Activated T-cell treated with anti-CD3 and anti-CD28 coated beads, Interleukin-2, amount 50 U/mL, for 4 hours (primary cell): Measurements from ENCODE around the gene FNDC3B. TPM values are rescaled to one million over a fixed set of nuclear protein-coding genes. Genes with fewer than 3 reads are reported as not detected.
"Not testable (repeated sequence)": the region's sequence is repeated elsewhere in the genome, so short reads cannot be mapped to it uniquely, and the experiment has no call there.

ENCODE experiments used
- ATAC-seq, 2 donors: fragments of 200-7000 bp; cut with Tn5 transposase; one replicate each; pipeline ENCODE4 v1.10.0; 2021
- DNase-seq: peaks from one replicate; pipeline ENCODE4 v3.0.0-alpha.2; 2020
- H3K27me3 Mint-ChIP-seq: one replicate; pipeline ENCODE4 v1.8.0; 2021; ENCODE audit warnings: low read depth, mixed read lengths
- H3K36me3 Mint-ChIP-seq: one replicate; pipeline ENCODE4 v1.8.0; 2022; ENCODE audit warnings: mixed read lengths; ENCODE audit not compliant: insufficient read depth
- H3K4me1 Mint-ChIP-seq: one replicate; pipeline ENCODE4 v1.8.0; 2021; ENCODE audit warnings: low read depth, mixed read lengths
- H3K4me3 Mint-ChIP-seq: one replicate; pipeline ENCODE4 v1.8.0; 2021; ENCODE audit warnings: mild to moderate bottlenecking, moderate library complexity, mixed read lengths
- H3K9me3 Mint-ChIP-seq: one replicate; pipeline ENCODE4 v1.8.0; 2021; ENCODE audit warnings: mixed read lengths
- total RNA-seq, 3 donors: library from RNA; stranded (reverse); gene quantifications; one replicate each; pipeline ENCODE4 v1.2.1, GENCODE V29; 2021

Gene FNDC3B
- total RNA-seq, 3 donors from 2014 or later, result 20.3 to 23.9 (median 21.2) TPM

DNA sequence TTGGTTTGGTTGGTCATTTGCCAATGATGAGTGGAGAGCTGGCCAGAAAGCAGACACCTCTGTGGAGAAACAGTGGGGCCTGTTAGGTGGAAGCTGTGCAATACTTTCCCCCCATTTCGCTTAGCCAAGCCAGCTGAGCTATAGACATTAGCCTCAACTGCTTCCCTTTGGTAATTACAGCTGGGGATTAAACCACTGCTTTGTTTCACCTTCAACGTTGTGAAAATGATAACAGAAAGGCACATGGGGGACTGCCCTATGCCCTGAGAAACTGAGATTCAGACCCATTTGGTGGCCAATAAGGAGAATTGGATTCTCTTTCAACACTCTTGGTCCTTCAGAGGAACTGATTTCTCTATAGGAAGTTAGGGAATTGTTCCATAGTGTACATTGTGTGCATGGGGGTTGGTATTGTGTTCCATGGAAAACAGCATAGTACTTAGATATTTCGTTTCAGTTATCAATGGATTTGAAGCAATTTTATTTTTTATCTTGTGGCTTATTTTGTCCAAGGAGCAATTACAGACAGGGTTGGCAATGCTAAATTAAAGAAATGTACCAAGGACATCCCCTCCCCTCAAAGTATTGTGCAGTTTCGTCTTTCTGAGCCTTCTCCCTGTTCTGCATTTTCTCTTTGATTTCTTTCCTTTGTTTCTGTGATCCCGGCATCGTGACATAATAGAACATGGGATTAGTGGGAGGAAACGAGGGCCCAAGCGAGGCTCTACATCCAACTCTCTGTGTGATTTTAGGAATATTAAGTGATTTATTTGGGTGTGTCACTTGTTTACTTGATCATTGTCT is 194.3 kb downstream of the FNDC3B start:
- Mint-ChIP-seq H3K4me1 (no peaks in the 10 kb centered on the region), H3K4me3 (no peak overlapping the region)

DNA sequence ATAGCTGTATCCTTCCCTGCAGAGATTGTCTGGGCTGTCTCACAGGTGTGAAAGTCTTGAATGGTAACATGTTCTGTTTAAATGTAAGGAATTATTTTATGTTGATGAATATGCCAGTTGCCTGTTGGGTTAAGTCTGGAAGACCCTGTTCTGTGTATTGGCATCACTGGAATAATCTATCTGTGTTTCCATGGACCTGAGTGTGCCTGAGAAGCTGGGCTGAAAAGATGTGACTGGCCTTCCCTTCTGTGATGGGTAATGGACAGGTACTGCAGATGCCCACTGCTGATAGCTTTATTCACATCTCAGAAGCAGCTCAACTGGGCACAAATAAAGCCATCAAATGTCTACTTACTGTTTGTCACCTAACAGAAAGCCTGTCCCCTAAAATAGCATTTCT is 196.3 kb downstream of the FNDC3B start:
- Mint-ChIP-seq H3K36me3 (peaks cover 24% of the 10 kb centered on the region), H3K27me3 (no peaks in the 10 kb centered on the region), H3K4me3 (no peak overlapping the region)

More for the DNA sequence above, 194.3 kb downstream of the FNDC3B start:
- Mint-ChIP-seq H3K9me3 (no peaks in the 10 kb centered on the region), H3K27me3 (no peaks in the 10 kb centered on the region), H3K36me3 (peaks cover 33% of the 10 kb centered on the region)
- ATAC-seq (no peak), DNase-seq (no peak)

DNA sequence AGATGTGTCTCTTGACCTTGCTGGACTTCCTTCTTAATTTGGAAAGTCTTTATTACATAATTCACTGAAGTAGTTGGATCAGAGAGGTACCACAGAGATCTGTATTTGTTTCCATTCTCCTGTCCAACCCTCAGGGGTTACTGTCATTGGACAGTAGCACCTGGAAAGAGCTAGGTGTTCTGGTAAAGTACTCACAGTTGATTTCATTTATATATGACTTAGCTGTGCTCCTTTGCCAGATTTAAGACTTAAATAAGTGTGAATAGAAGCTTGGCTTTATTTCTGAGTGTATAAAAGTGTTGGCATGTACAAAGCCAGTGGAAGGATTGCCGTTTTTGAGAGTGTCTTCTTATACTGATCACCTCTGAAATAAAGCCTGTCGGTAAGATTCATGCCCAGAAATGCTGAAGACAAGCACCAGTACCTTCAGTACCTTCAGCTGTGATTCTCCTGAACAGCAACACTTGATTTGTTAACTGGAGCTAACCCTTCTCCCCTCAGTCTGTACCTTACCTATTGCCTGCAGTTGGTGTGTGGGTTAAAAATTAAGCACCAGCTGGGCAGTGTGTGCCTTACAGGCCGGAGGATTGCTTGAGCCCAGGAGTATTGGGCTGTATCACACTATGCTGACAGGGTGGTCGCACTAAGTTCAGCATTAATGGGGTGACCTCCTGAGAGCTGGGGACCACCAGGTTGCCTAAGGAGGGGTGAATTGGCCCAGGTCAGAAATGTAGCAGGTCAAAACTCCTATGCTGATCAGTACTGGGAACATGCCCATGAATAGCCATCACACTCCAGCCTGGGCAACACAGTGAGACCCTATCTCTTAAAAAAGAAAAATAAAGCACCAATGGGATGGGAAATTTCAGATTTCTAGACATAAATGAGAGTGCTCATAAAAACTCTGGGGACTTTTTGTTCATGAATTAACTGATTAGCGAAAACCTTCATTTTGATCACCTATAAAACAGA is 197.7 kb downstream of the FNDC3B start:
- ATAC-seq (no peak), DNase-seq (no peak)
- Mint-ChIP-seq H3K4me3 (no peak overlapping the region), H3K27me3 (no peaks in the 10 kb centered on the region), H3K9me3 (peaks cover 12% of the 10 kb centered on the region), H3K36me3 (peaks cover 29% of the 10 kb centered on the region), H3K4me1 (peaks cover 6% of the 10 kb centered on the region)

More for the DNA sequence above, 196.3 kb downstream of the FNDC3B start:
- H3K9me3 Mint-ChIP-seq, result peaks cover 1% of the 10 kb centered on the region
- ATAC-seq, result no peak
- peaks cover 5% of the 10 kb centered on the region for H3K4me1 Mint-ChIP-seq
- DNase-seq, result no peak

DNA sequence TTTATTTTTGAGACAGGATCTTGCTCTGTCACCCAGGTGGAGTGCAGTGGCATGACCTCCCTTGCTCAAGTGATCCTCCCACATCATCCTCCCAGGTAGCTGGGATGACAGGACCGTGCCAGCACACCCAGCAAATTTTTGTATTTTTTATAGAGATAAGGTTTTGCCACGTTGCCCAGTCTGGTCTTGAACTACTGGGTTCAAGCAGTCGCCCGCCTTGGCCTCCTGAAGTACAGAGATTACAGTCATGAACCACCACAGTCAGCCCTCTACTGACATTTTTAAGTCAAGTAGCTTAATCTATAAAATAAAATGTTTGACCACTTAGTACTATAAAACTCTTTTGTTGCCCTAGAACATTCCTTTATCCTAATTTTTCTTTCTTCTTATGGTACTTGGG is 198.8 kb downstream of the FNDC3B start:
- no peaks in the 10 kb centered on the region for H3K27me3 Mint-ChIP-seq
- peaks cover 6% of the 10 kb centered on the region for H3K4me1 Mint-ChIP-seq
- DNase-seq (no peak), ATAC-seq (no peak)
- no peak overlapping the region for H3K4me3 Mint-ChIP-seq
- H3K9me3 Mint-ChIP-seq, result peaks cover 21% of the 10 kb centered on the region
- peaks cover 34% of the 10 kb centered on the region for H3K36me3 Mint-ChIP-seq

DNA sequence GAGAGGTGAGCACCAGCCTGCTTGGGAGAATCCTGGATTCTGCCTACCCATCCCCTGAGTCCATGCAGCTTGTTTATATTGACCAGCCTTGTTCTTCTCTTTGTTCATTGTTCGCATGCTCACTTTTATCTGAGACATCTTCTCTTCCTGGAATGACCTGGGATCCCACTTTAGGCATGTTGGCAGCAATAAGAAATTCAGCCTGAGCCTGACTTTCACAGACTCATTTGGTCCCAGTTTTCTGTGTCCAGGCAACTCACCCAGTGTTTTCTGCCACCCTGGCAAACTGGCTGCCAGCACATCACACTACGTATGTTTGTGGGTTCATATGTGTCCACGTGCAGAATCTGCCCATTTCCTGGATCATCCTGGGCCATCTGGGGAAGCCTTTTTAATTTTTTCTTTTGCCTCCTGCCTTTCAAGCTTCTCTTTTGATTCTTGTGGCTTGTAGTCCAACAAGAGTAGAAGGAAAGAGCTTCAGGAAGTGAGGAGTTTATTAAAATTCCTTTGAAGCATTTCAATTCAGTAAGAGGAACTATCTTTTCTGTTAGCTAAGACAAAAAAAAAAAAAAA is 199.9 kb downstream of the FNDC3B start:
- no peak for DNase-seq
- Mint-ChIP-seq H3K4me1 (peaks cover 11% of the 10 kb centered on the region), H3K9me3 (peaks cover 27% of the 10 kb centered on the region), H3K27me3 (no peaks in the 10 kb centered on the region), H3K36me3 (peaks cover 35% of the 10 kb centered on the region), H3K4me3 (no peak overlapping the region)
- no peak for ATAC-seq

DNA sequence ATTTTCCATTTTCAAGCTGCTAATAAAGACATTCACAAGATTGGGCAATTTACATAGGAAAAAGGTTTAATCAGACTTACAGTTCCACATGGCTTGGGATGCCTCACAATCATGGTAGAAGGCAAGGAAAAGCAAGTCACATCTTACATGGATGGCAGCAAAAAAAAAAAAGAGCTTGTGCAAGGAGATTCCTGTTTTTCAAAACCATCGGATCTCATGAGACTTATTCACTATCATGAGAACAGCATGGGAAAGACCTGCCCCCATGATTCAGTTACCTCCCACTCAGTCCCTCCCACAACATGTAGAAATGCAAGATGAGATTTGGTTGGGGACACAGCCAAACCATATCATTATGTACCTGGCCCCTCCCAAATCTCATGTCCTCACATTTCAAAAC is 202.0 kb downstream of the FNDC3B start:
- Mint-ChIP-seq H3K27me3 (no peaks in the 10 kb centered on the region), H3K4me3 (no peak overlapping the region), H3K4me1 (peaks cover 15% of the 10 kb centered on the region), H3K36me3 (peaks cover 34% of the 10 kb centered on the region), H3K9me3 (peaks cover 27% of the 10 kb centered on the region)
- DNase-seq (no peak), ATAC-seq (no peak)

DNA sequence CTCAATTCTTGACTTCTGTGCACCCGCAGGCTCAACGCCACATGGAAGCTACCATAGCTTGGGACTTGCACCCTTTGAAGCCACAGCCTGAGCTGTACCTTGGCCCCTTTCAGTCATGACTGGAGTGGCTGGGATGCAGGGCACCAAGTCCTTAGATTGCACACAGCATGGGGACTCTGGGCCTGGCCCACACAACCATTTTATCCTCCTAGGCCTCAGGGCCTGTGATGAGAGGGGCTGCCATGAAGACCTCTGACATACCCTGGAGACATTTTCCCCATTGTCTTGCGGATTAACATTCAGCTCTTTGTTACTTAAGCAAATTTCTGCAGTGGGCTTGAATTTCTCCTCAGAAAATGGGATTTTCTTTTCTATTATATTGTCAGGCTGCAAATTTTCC is 203.1 kb downstream of the FNDC3B start:
- H3K27me3 Mint-ChIP-seq, H3K4me3 Mint-ChIP-seq, ATAC-seq, DNase-seq: not testable (repeated sequence)
- H3K9me3 Mint-ChIP-seq, result peaks cover 27% of the 10 kb centered on the region
- H3K4me1 Mint-ChIP-seq, result peaks cover 16% of the 10 kb centered on the region
- peaks cover 34% of the 10 kb centered on the region for H3K36me3 Mint-ChIP-seq

DNA sequence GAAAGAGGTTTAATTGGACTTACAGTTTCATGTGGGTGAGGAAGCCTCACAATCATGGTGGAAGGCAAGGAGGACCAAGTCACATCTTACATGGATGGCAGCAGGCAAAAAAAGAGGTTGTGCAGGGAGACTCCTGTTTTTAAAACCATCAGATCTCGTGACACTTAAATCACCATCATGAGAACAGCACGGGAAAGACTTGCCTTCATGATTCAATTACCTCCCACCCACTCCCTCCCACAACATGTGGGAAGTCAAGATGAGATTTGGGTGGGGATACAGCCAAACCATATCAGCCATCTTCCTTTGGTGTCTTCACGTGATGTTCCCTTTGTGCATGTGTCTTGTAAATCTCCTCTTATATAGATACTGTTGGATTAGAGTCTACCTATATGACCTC is 204.0 kb downstream of the FNDC3B start:
- not testable (repeated sequence) for ATAC-seq, DNase-seq, H3K27me3 Mint-ChIP-seq, H3K4me3 Mint-ChIP-seq
- H3K4me1 Mint-ChIP-seq, result peaks cover 18% of the 10 kb centered on the region
- H3K9me3 Mint-ChIP-seq, result peaks cover 27% of the 10 kb centered on the region
- peaks cover 39% of the 10 kb centered on the region for H3K36me3 Mint-ChIP-seq

DNA sequence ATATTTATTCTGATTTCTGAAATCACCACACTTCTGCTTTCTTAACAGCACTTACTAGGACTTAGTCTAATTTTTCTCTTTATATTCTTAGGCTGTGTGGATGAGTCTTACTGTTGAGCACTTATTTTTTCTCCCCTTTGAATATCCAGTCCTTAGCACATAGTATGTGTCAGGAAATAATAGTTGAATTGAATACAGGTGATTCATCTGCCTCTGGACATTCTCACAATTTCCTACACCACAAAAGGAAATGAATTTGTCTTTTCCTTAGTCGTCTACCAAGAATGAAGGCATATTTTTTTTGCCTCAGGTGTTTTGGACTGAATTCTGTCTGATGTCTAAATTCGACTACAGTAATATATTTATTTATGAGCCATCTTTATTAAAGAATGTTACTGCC is 204.6 kb downstream of the FNDC3B start:
- H3K36me3 Mint-ChIP-seq, result peaks cover 36% of the 10 kb centered on the region
- H3K27me3 Mint-ChIP-seq, result no peaks in the 10 kb centered on the region
- H3K4me1 Mint-ChIP-seq, result peaks cover 17% of the 10 kb centered on the region
- DNase-seq (no peak), ATAC-seq (no peak)
- H3K4me3 Mint-ChIP-seq, result no peak overlapping the region
- peaks cover 27% of the 10 kb centered on the region for H3K9me3 Mint-ChIP-seq

DNA sequence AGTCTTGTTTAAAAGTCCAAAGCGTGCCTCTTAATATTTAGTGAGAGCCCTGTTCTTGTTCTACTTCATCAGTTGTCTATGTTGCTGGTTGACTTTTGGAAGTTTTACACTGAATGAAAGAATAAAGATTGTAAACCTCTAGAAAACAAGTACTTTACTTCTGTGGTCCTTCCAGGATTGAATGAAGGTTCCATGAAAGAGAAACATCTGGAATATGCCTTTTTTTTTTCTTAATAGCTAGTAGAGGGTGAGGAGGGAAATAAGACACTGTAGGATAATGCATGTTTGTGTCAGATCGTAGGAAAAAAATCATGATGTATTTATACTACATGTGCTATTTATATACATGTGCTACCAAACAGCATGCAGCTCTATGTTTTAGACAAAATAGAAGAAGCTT is 205.9 kb downstream of the FNDC3B start:
- peaks cover 27% of the 10 kb centered on the region for H3K9me3 Mint-ChIP-seq
- H3K27me3 Mint-ChIP-seq, result no peaks in the 10 kb centered on the region
- peaks cover 14% of the 10 kb centered on the region for H3K4me1 Mint-ChIP-seq
- H3K4me3 Mint-ChIP-seq, result no peak overlapping the region
- DNase-seq, result no peak
- ATAC-seq, result no peak
- H3K36me3 Mint-ChIP-seq, result peaks cover 36% of the 10 kb centered on the region

DNA sequence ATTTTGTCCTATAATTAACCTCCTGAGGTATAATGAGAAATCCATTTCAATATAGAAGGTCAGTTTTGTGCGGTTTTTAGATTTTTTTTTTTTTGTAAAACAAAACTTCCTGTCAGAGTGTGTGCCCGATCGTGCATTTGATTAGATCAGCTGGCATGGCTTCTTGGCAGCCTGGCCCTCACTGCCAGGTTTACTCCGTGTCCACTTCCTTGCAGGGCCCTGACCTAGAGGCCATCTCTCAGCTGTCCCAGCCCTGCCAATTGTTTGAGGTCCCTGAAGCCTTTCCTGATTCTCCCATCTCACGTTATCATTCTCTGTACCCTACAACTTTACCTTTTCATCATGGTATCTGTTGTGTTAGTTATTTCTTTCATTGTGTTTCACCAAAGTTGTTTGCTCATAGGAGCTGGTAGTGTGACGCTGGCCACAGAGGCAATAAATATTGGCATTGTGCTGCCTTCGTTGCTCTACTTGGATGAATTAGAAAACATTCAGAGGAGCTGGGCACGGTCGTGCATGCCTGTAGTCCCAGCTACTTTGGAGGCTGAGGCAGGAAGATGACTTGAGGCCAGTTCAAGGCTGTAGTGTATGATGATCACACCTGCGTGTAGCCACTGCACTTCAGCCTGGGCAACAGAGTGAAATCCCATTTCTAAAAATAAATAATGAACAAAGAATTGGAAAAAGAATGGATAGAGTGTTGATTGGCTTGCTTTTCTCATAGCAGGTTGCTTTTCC is 206.9 kb downstream of the FNDC3B start:
- ATAC-seq, result no peak
- Mint-ChIP-seq H3K4me3 (no peak overlapping the region), H3K27me3 (no peaks in the 10 kb centered on the region), H3K9me3 (peaks cover 21% of the 10 kb centered on the region), H3K36me3 (peaks cover 31% of the 10 kb centered on the region), H3K4me1 (peaks cover 12% of the 10 kb centered on the region)
- no peak for DNase-seq

DNA sequence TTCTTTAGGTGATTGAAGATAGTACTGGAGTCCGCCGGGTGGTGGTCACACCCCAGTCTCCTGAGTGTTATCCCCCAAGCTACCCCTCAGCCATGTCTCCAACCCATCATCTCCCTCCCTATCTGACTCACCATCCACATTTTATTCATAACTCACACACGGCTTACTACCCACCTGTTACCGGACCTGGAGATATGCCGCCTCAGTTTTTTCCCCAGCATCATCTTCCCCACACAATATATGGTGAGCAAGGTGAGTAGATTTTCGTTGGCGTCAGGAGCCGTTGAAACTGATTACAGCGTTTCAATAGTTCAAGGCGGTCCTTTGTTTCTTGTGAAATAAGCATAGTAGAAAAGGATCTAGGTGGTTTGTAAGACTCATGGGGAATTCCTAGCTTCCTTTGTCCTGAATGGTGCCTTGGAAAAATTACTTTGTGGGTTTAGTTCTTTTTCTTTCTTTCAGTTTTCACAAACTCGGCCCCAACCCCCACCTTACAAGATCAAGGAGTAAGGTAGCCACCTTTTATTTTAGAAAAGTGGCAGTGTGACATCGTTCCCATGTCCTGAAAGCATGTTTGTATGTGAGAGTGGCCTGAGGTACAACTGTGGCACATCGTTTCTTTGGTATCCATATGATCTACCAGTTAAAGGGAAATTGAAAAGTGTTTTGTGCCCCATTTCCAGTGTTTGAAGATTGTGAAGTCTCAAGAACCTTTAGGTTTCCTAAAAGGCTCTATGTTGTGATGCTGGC is 208.3 kb downstream of the FNDC3B start:
- H3K9me3 Mint-ChIP-seq, result peaks cover 11% of the 10 kb centered on the region

DNA sequence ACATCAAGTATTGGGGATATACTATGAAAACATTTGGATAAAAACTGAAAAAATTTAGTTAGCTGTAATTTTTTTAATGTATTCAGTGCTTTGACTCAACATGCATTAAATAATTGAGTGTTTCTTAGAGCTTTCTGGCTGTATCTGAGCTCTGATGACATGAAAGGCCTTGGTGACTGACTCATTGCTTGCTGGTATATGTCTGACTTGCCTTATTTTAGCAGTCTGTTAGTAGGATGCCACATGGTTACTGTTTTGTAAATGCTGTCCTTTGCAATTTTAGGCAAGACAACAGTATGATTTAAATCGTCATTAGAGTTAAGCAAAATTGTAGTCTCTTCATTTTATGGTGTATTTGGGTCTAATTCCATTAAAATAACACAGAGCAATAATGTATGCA is 209.7 kb downstream of the FNDC3B start:
- ATAC-seq (no peak), DNase-seq (no peak)
- Mint-ChIP-seq H3K9me3 (no peaks in the 10 kb centered on the region), H3K4me1 (peaks cover 9% of the 10 kb centered on the region), H3K36me3 (peaks cover 25% of the 10 kb centered on the region), H3K4me3 (no peak overlapping the region), H3K27me3 (no peaks in the 10 kb centered on the region)

More for the DNA sequence above, 208.3 kb downstream of the FNDC3B start:
- peaks cover 12% of the 10 kb centered on the region for H3K4me1 Mint-ChIP-seq
- H3K4me3 Mint-ChIP-seq, result no peak overlapping the region
- H3K27me3 Mint-ChIP-seq, result no peaks in the 10 kb centered on the region
- no peak for ATAC-seq
- H3K36me3 Mint-ChIP-seq, result peaks cover 29% of the 10 kb centered on the region
- DNase-seq, result no peak
